OCI-LY1 (cell line): ENCODE measurements around the gene TMEM178B.
"Not testable (repeated sequence)": the region's sequence is repeated elsewhere in the genome, so short reads cannot be mapped to it uniquely, and the experiment has no call there.

ENCODE experiments used
- H2AFZ ChIP-seq: fragments of 200-600 bp; sonication (generic), shearing (Covaris generic); 2 replicates; pipeline ENCODE4 v1.6.0; 2014; ENCODE audit warnings: antibody characterized with exemption, mild to moderate bottlenecking, low read length
- H3F3A ChIP-seq: fragments of 200-600 bp; sonication (generic), shearing (Covaris generic); 2 replicates; pipeline ENCODE4 v1.6.0; 2014; ENCODE audit warnings: mild to moderate bottlenecking, antibody characterized with exemption, low read length, moderate library complexity; ENCODE audit not compliant: insufficient read depth
- H3K27ac ChIP-seq: fragments of 200-600 bp; sonication (generic); 2 replicates; pipeline ENCODE4 v1.5.1; 2014; ENCODE audit warnings: low read length, mixed run types, mild to moderate bottlenecking, low read depth; ENCODE audit not compliant: poor library complexity, severe bottlenecking
- H3K27me3 ChIP-seq: fragments of 200-600 bp; sonication (generic); 2 replicates; pipeline ENCODE4 v1.6.0; 2014; ENCODE audit warnings: antibody characterized with exemption, mild to moderate bottlenecking, low read length, moderate library complexity; ENCODE audit not compliant: insufficient read depth
- H3K36me3 ChIP-seq: fragments of 200-600 bp; sonication (generic); 2 replicates; pipeline ENCODE4 v1.6.1; 2014; ENCODE audit warnings: mild to moderate bottlenecking, antibody characterized with exemption, low read length, moderate library complexity, mixed read lengths; ENCODE audit not compliant: insufficient read depth
- H3K4me1 ChIP-seq: fragments of 200-600 bp; sonication (generic); 2 replicates; pipeline ENCODE4 v1.5.1; 2014; ENCODE audit warnings: mild to moderate bottlenecking, low read length, moderate library complexity; ENCODE audit not compliant: insufficient read depth, severe bottlenecking
- H3K4me2 ChIP-seq: fragments of 200-600 bp; sonication (generic), shearing (Covaris generic); 2 replicates; pipeline ENCODE4 v1.6.1; 2014; ENCODE audit warnings: low read length
- H3K4me3 ChIP-seq: fragments of 200-600 bp; sonication (generic); 2 replicates; pipeline ENCODE4 v1.5.1; 2014; ENCODE audit warnings: low read length, low read depth, mild to moderate bottlenecking, mixed read lengths; ENCODE audit not compliant: poor library complexity, severe bottlenecking
- H3K79me2 ChIP-seq: fragments of 200-600 bp; shearing (Covaris generic); 2 replicates; pipeline ENCODE4 v1.6.1; 2016; ENCODE audit warnings: mixed run types, low read length, mixed read lengths; ENCODE audit not compliant: insufficient read depth
- H3K9ac ChIP-seq: fragments of 200-600 bp; sonication (generic), shearing (Covaris generic); 2 replicates; pipeline ENCODE4 v1.6.1; 2014; ENCODE audit warnings: mild to moderate bottlenecking, low read length, mixed read lengths
- H3K9me2 ChIP-seq: fragments of 200-600 bp; sonication (generic), shearing (Covaris generic); 2 replicates; pipeline ENCODE4 v1.6.1; 2014; ENCODE audit warnings: low read depth, mild to moderate bottlenecking, low read length, mixed read lengths
- H3K9me3 ChIP-seq: fragments of 200-600 bp; shearing (Covaris generic); 2 replicates; pipeline ENCODE4 v1.6.1; 2014; ENCODE audit warnings: low read length, mixed read lengths
- H4K20me1 ChIP-seq: fragments of 200-600 bp; sonication (generic), shearing (Covaris generic); 2 replicates; pipeline ENCODE4 v1.6.0; 2016; ENCODE audit warnings: mild to moderate bottlenecking, low read length; ENCODE audit not compliant: insufficient read depth
- EZH2 ChIP-seq: fragments of 200-600 bp; sonication (generic), shearing (Covaris generic); IDR thresholded peaks from 2 replicates; pipeline ENCODE4 v1.8.0; 2017; ENCODE audit warnings: borderline replicate concordance, mixed run types, mild to moderate bottlenecking, antibody characterized with exemption, low read length, moderate library complexity, mixed read lengths
- TF ChIP-seq, protein P1 (sequence below): fragments of 200-600 bp; sonication (generic), shearing (Covaris generic); IDR thresholded peaks from 2 replicates; pipeline ENCODE4 v1.5.1; 2017; ENCODE audit warnings: mild to moderate bottlenecking, antibody characterized with exemption, low read length, moderate library complexity, mixed read lengths

The TMEM178B gene

DNA sequence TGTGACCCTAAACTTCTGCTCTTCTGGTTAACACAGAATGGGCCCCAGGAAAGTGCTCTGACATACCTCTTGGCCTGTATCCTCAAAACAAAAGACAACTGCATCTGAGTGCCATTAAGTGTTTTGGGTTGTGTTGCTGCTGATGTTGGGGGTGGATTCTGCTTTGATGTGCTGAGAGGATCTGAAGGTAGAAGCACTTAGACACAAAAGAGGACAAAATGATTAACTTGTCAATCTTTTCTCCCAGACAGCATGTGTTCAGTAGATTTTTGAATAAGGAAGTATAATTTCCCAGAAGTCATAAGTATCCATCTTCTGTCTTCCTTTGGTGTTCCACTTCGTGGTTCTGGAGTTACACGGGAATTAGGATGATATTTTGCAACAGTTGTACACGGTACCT, 16.1 kb upstream of the TMEM178B start:
- no peak overlapping the region for H3K4me2 ChIP-seq
- H3K79me2 ChIP-seq = no peaks in the 10 kb centered on the region
- no peak overlapping the region for H2AFZ ChIP-seq
- H3K4me1 ChIP-seq = no peaks in the 10 kb centered on the region
- H3F3A ChIP-seq = no peaks in the 10 kb centered on the region
- H4K20me1 ChIP-seq = no peaks in the 10 kb centered on the region
- H3K9ac ChIP-seq = no peak overlapping the region
- no peaks in the 10 kb centered on the region for H3K27me3 ChIP-seq
- no peak overlapping the region for H3K4me3 ChIP-seq
- H3K9me3 ChIP-seq = no peaks in the 10 kb centered on the region
- no peaks in the 10 kb centered on the region for H3K9me2 ChIP-seq
- no peaks in the 10 kb centered on the region for H3K36me3 ChIP-seq
- H3K27ac ChIP-seq = no peak overlapping the region
- TF ChIP-seq, protein P1, sequence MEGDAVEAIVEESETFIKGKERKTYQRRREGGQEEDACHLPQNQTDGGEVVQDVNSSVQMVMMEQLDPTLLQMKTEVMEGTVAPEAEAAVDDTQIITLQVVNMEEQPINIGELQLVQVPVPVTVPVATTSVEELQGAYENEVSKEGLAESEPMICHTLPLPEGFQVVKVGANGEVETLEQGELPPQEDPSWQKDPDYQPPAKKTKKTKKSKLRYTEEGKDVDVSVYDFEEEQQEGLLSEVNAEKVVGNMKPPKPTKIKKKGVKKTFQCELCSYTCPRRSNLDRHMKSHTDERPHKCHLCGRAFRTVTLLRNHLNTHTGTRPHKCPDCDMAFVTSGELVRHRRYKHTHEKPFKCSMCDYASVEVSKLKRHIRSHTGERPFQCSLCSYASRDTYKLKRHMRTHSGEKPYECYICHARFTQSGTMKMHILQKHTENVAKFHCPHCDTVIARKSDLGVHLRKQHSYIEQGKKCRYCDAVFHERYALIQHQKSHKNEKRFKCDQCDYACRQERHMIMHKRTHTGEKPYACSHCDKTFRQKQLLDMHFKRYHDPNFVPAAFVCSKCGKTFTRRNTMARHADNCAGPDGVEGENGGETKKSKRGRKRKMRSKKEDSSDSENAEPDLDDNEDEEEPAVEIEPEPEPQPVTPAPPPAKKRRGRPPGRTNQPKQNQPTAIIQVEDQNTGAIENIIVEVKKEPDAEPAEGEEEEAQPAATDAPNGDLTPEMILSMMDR = no peak
- no peak for TF ChIP-seq EZH2

DNA sequence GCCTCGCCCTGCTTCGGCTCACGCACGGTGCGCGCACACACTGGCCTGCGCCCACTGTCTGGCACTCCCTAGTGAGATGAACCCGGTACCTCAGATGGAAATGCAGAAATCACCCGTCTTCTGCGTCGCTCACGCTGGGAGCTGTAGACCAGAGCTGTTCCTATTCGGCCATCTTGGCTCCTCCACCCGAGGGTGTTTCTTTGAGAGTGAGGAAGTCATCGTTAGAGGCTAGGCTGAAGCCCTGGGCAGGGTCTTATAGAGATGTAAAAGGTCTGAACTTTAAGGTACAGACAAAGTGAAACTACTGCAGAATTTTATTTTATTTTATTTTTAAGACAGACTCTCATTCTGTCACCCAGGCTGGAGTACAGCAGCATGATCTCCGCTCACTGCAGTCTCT, 6.0 kb upstream of the TMEM178B start:
- not testable (repeated sequence) for H3K4me2 ChIP-seq, H3K9me3 ChIP-seq, H3K27ac ChIP-seq, H3K9me2 ChIP-seq, H2AFZ ChIP-seq, H3K4me3 ChIP-seq, H4K20me1 ChIP-seq, H3K79me2 ChIP-seq, H3F3A ChIP-seq, H3K9ac ChIP-seq, H3K36me3 ChIP-seq, H3K27me3 ChIP-seq, H3K4me1 ChIP-seq

DNA sequence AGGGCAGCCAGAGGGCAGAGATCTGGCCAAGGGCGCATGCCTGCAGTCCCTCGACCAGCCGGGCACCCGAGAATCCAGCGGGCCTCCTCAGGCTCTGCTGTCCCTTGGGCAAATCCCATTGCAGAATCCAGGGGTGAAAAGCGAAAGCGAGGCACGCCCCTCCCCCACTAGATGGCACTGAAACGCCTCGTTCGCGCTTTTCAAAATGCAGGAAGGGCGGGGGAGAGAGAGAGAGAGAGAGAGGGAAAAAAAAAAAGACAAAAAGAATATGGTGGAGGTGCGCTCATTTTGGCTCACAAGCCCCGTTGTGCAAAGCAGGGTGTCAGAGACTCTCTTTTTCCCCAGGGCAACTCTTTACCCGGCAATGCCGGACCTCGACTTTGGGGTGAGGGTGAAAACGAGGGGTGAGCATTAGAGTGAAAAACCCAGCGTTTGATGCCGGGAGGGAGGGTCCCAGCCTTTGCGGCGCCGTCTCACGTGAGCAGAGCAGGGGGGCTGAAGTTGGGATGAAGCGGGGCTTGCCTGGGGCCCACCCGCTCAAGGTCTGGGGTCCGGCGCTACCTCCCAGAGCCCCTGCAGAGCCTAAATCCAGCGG, 2.5 kb upstream of the TMEM178B start:
- Histone ChIP-seq H3F3A (no peaks in the 10 kb centered on the region), H3K9me3 (no peaks in the 10 kb centered on the region), H3K79me2 (no peaks in the 10 kb centered on the region), H4K20me1 (no peaks in the 10 kb centered on the region), H3K4me2 (no peak overlapping the region), H2AFZ (no peak overlapping the region), H3K27me3 (no peaks in the 10 kb centered on the region), H3K36me3 (no peaks in the 10 kb centered on the region), H3K4me1 (no peaks in the 10 kb centered on the region), H3K9ac (no peak overlapping the region), H3K4me3 (no peak overlapping the region), H3K9me2 (no peaks in the 10 kb centered on the region), H3K27ac (no peak overlapping the region)
- TF ChIP-seq EZH2 = no peak
- TF ChIP-seq, protein P1 = peak; percentile 22; the same call in 1 of the 2 replicates

DNA sequence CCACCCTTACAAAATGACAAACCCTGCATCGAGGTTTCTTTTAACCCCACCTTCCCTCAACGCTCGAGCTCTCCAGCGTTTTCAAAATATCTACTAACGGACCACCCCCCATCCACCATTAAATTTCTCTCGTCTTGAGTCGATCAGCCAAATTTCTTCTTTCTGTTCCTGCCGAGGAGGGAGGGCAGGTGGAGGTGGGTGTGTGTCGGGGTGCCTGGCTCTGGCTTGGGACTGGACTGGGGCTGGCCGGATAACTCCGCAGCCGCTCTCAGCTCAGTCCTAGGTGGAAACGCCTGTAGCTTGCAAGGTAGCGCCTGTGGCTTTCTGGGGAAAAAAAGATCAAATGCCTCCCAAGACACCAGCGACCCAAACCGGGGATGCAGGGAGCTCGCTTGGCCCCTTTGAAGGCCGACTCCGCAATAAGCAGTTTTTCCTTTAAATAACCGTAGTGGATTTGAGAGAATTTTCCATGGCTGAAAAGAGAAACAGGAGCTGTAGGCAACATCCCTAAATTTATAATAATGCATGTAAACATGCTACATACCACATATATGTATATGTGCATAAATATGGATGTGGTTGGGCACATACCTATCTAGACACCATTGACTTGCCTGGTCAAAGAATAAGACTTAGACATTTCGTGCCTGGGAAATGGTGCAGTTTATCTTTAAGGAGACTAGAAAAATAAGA, 1.9 kb upstream of the TMEM178B start:
- Histone ChIP-seq H3K36me3 (no peaks in the 10 kb centered on the region), H3F3A (no peaks in the 10 kb centered on the region), H3K9ac (no peak overlapping the region), H3K9me2 (no peaks in the 10 kb centered on the region), H2AFZ (no peak overlapping the region), H3K4me2 (no peak overlapping the region), H3K27me3 (no peaks in the 10 kb centered on the region), H3K4me1 (no peaks in the 10 kb centered on the region), H3K9me3 (no peaks in the 10 kb centered on the region), H4K20me1 (no peaks in the 10 kb centered on the region), H3K4me3 (no peak overlapping the region), H3K27ac (no peak overlapping the region), H3K79me2 (no peaks in the 10 kb centered on the region)
- no peak for TF ChIP-seq EZH2
- TF ChIP-seq, protein P1 = no peak
